ENCODE measurements around the gene ZNF157.

The ZNF157 gene

DNA sequence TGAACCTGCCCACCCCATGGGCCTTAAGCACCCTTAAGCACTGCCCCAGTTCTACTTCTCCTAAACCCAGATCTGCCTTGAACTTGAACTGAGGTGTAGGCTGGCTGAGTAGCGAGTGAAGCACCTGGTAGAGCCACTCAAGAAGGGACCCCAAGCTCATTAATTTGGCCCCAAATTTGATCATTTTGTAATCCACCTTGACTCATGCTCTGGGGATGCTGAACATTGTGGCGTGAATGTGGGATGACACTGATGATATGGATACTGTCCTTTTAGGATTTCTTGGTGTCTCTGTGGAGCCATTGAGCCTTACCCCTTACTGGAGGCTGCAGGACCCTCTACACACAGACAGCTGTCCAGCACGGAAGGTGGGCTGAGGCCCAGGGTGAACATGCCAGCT lies at the start of gene ZNF157:
Gene ZNF157, plus strand, starts transcription at position 301 of the 400 bp plus-strand sequence. Its CDS starts 91 bp downstream, at position 392.
- H3K4me3 ChIP-seq (ENCODE audit: low read depth, low read length, poor library complexity, severe bottlenecking), result no peak within 1 kb of the TSS
- no peak for TF ChIP-seq EZH2 (IDR thresholded peaks at IDR 0.05; ENCODE audit: borderline replicate concordance, low read length)
- TF ChIP-seq, protein P1, sequence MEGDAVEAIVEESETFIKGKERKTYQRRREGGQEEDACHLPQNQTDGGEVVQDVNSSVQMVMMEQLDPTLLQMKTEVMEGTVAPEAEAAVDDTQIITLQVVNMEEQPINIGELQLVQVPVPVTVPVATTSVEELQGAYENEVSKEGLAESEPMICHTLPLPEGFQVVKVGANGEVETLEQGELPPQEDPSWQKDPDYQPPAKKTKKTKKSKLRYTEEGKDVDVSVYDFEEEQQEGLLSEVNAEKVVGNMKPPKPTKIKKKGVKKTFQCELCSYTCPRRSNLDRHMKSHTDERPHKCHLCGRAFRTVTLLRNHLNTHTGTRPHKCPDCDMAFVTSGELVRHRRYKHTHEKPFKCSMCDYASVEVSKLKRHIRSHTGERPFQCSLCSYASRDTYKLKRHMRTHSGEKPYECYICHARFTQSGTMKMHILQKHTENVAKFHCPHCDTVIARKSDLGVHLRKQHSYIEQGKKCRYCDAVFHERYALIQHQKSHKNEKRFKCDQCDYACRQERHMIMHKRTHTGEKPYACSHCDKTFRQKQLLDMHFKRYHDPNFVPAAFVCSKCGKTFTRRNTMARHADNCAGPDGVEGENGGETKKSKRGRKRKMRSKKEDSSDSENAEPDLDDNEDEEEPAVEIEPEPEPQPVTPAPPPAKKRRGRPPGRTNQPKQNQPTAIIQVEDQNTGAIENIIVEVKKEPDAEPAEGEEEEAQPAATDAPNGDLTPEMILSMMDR (IDR thresholded peaks at IDR 0.05; ENCODE audit: low read length), result no peak
- H3K9ac ChIP-seq (ENCODE audit: low read length), result no peak within 1 kb of the TSS
- no peak within 1 kb of the TSS for H3K27ac ChIP-seq (ENCODE audit: low read depth, low read length, poor library complexity, severe bottlenecking)
- no peaks in the 10 kb centered on the region for H4K20me1 ChIP-seq (ENCODE audit: insufficient read depth, low read length)
- no peaks in the 10 kb centered on the region for H3K9me2 ChIP-seq (ENCODE audit: low read depth, low read length)
- H3K9me3 ChIP-seq (ENCODE audit: low read length), result no peaks in the 10 kb centered on the region
- H2AFZ ChIP-seq (ENCODE audit: low read length), result no peak within 1 kb of the TSS
- H3K79me2 ChIP-seq (ENCODE audit: insufficient read depth, low read length), result no peaks in the 10 kb centered on the region
- H3K36me3 ChIP-seq (ENCODE audit: insufficient read depth, low read length), result no peaks in the 10 kb centered on the region; the same call in 1 of the 2 replicates
- no peaks in the 10 kb centered on the region for H3F3A ChIP-seq (ENCODE audit: insufficient read depth, low read length)
- H3K4me1 ChIP-seq (ENCODE audit: insufficient read depth, low read length, severe bottlenecking), result peaks cover 11% of the 10 kb centered on the region
- H3K4me2 ChIP-seq (ENCODE audit: low read length), result no peak within 1 kb of the TSS
- H3K27me3 ChIP-seq (ENCODE audit: insufficient read depth, low read length), result no peaks in the 10 kb centered on the region

DNA sequence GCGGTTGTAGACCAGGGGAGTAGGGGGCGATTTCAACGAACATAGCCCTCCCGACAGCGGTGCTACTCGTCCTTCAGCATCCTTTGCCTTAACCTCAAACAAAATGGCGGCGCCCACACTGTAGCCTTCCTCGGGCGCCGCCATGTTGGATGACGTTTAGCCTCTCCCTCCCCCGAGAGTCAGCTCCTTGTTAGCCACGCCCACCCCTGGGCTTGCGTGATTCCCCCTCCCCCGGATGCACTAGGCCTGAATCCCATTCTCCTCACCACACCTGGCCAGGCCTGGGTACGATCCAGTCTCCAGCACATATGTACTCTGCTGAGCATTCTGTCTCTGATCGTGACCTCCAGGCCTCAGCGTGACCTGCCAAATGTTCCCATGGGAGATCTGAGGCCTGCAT lies 49.0 kb upstream of the ZNF157 start:
- Histone ChIP-seq H3K27ac (ENCODE audit: low read depth, low read length, poor library complexity, severe bottlenecking) (no peak overlapping the region), H3K79me2 (ENCODE audit: insufficient read depth, low read length) (no peaks in the 10 kb centered on the region)

DNA sequence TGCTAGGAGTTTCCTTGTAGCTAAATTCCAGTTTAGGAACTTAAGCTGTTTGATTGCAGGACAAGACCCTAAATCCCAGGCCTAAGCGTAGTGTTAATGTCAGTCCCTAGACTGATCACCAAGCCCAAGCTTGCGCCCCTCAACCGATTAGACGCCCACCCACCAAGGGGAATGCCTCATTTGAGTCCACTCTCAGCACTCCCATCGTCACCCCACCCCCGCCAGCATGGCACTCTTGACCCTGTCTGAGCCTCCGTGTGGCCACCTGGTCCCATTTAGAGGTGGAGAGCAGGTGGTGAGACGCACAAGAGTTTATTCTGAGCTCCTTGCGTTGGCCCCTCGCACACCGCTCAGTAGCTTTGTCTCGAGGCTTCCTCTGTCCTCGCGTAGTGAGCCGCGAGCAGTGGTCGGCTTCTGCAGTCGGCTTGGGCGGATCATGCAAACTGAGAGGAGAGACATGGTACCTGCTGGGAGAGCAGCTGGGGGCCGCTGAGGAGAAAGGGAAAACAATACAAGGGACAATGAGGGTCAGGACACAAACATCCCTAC lies 48.5 kb upstream of the ZNF157 start:
- Histone ChIP-seq H3K9me3 (ENCODE audit: low read length) (no peaks in the 10 kb centered on the region), H3K79me2 (ENCODE audit: insufficient read depth, low read length) (no peaks in the 10 kb centered on the region), H3F3A (ENCODE audit: insufficient read depth, low read length) (no peaks in the 10 kb centered on the region), H2AFZ (ENCODE audit: low read length) (no peak overlapping the region), H3K27ac (ENCODE audit: low read depth, low read length, poor library complexity, severe bottlenecking) (no peak overlapping the region), H3K36me3 (ENCODE audit: insufficient read depth, low read length) (no peaks in the 10 kb centered on the region), H3K9ac (ENCODE audit: low read length) (no peak overlapping the region), H4K20me1 (ENCODE audit: insufficient read depth, low read length) (no peaks in the 10 kb centered on the region), H3K4me2 (ENCODE audit: low read length) (no peak overlapping the region), H3K4me3 (ENCODE audit: low read depth, low read length, poor library complexity, severe bottlenecking) (no peak overlapping the region), H3K27me3 (ENCODE audit: insufficient read depth, low read length) (no peaks in the 10 kb centered on the region), H3K4me1 (ENCODE audit: insufficient read depth, low read length, severe bottlenecking) (no peaks in the 10 kb centered on the region), H3K9me2 (ENCODE audit: low read depth, low read length) (no peaks in the 10 kb centered on the region)
- TF ChIP-seq, protein P1 (IDR thresholded peaks at IDR 0.05; ENCODE audit: low read length), result no peak
- no peak for TF ChIP-seq EZH2 (IDR thresholded peaks at IDR 0.05; ENCODE audit: borderline replicate concordance, low read length)

More for the DNA sequence above, 49.0 kb upstream of the ZNF157 start:
- H3K9me3 ChIP-seq (ENCODE audit: low read length), result no peaks in the 10 kb centered on the region
- H3K9ac ChIP-seq (ENCODE audit: low read length), result no peak overlapping the region
- no peak overlapping the region for H3K4me2 ChIP-seq (ENCODE audit: low read length)
- no peaks in the 10 kb centered on the region for H3K27me3 ChIP-seq (ENCODE audit: insufficient read depth, low read length)
- no peak overlapping the region for H3K4me3 ChIP-seq (ENCODE audit: low read depth, low read length, poor library complexity, severe bottlenecking)
- no peaks in the 10 kb centered on the region for H3K4me1 ChIP-seq (ENCODE audit: insufficient read depth, low read length, severe bottlenecking)
- no peaks in the 10 kb centered on the region for H3K36me3 ChIP-seq (ENCODE audit: insufficient read depth, low read length)
- no peaks in the 10 kb centered on the region for H4K20me1 ChIP-seq (ENCODE audit: insufficient read depth, low read length)
- H3F3A ChIP-seq (ENCODE audit: insufficient read depth, low read length), result no peaks in the 10 kb centered on the region
- no peaks in the 10 kb centered on the region for H3K9me2 ChIP-seq (ENCODE audit: low read depth, low read length)
- TF ChIP-seq, protein P1 (IDR thresholded peaks at IDR 0.05; ENCODE audit: low read length), result no peak
- TF ChIP-seq EZH2 (IDR thresholded peaks at IDR 0.05; ENCODE audit: borderline replicate concordance, low read length), result no peak
- H2AFZ ChIP-seq (ENCODE audit: low read length), result no peak overlapping the region

Data from OCI-LY1 (cell line).